ENCODE results near the gene GALNT7. TPM values are rescaled to one million over a fixed set of nuclear protein-coding genes. Genes with fewer than 3 reads are reported as not detected.

The GALNT7 gene
- polyA plus RNA-seq, 1 of the 3 experiments (the other 2 are of a cell fraction), result 14.8 TPM

GRCh38 chr4:173176010-173176409 is 7.4 kb downstream of the GALNT7 start:
- 96% methylated on average over 6 of the region's 6 CpGs for WGBS (ENCODE audit: low lambda C conversion rate)
- H3F3A ChIP-seq (replicated peaks; ENCODE audit: insufficient read depth), result peaks cover 11% of the 10 kb centered on the region
- 0 out of 2 replicates have a peak, but pooled peaks cover 6% of the 10 kb centered on the region for H4K20me1 ChIP-seq (ENCODE audit: insufficient read depth)
- no peaks in the 10 kb centered on the region for H3K36me3 ChIP-seq (replicated peaks in 1 of 2; ENCODE audit: control insufficient read depth in 1 of 2, insufficient read depth in 2 of 2, low read length in 1 of 2)
- ChIA-PET POLR2A (no interaction called here), CTCF (interaction anchor here (1.2 to 3.8 kb wide), 3 partner anchors 126 to 162 kb away, joined by 3 to 16 read pairs (median 6); no protein-coding TSS in a partner anchor)
- peaks cover 93% of the 10 kb centered on the region for H3K79me2 ChIP-seq (ENCODE audit: insufficient read depth)
- no peak overlapping the region for H3K9ac ChIP-seq
- no peak for DNase-seq
- no peak overlapping the region for H3K27ac ChIP-seq (ENCODE audit: low read depth in 2 of 2, low read length in 1 of 2)
- peaks cover 0 to 40% of the 10 kb centered on the region in 2 experiments; a peak in 3 of 4 replicates for H3K4me1 ChIP-seq (ENCODE audit: control insufficient read depth in 1 of 2, insufficient read depth in 2 of 2, low read depth in 1 of 2, low read length in 1 of 2)
- H3K4me2 ChIP-seq, result no peak overlapping the region
- no peak overlapping the region for H3K4me3 ChIP-seq (ENCODE audit: low read depth in 2 of 2, low read length in 1 of 2)
- H3K27me3 ChIP-seq (ENCODE audit: insufficient read depth), result no peaks in the 10 kb centered on the region
- H3K9me2 ChIP-seq, result no peaks in the 10 kb centered on the region
- TF ChIP-seq RAD21 (IDR thresholded peaks at IDR 0.05; ENCODE audit: low read length) (no peak), ELF1 (IDR thresholded peaks at IDR 0.05) (no peak), MXI1 (IDR thresholded peaks at IDR 0.05; ENCODE audit: low read depth, low read length) (no peak)
- no peaks in the 10 kb centered on the region for H3K9me3 ChIP-seq
- no peak overlapping the region for H2AFZ ChIP-seq (ENCODE audit: low read depth)

GRCh38 chr4:173177232-173177631 is 8.6 kb downstream of the GALNT7 start:
- Histone ChIP-seq H3K9ac (no peak overlapping the region), H3K36me3 (replicated peaks in 1 of 2; ENCODE audit: control insufficient read depth in 1 of 2, insufficient read depth in 2 of 2, low read length in 1 of 2) (no peaks in the 10 kb centered on the region), H3K4me3 (ENCODE audit: low read depth in 2 of 2, low read length in 1 of 2) (no peak overlapping the region), H3K4me2 (no peak overlapping the region), H3F3A (replicated peaks; ENCODE audit: insufficient read depth) (peaks cover 20% of the 10 kb centered on the region), H4K20me1 (ENCODE audit: insufficient read depth) (0 out of 2 replicates have a peak, but pooled peaks cover 6% of the 10 kb centered on the region), H3K27me3 (ENCODE audit: insufficient read depth) (no peaks in the 10 kb centered on the region), H3K4me1 (ENCODE audit: control insufficient read depth in 1 of 2, insufficient read depth in 2 of 2, low read depth in 1 of 2, low read length in 1 of 2) (peaks cover 0 to 43% of the 10 kb centered on the region in 2 experiments; a peak in 3 of 4 replicates), H2AFZ (ENCODE audit: low read depth) (no peak overlapping the region), H3K79me2 (ENCODE audit: insufficient read depth) (peaks cover 83% of the 10 kb centered on the region), H3K9me3 (no peaks in the 10 kb centered on the region), H3K27ac (ENCODE audit: low read depth in 2 of 2, low read length in 1 of 2) (no peak overlapping the region), H3K9me2 (no peaks in the 10 kb centered on the region)
- no peak for DNase-seq
- POLR2A ChIA-PET, result no interaction called here
- CTCF ChIA-PET, result interaction anchor here (0.9 to 3.8 kb wide), 3 partner anchors 8 to 164 kb away, joined by 4 to 16 read pairs (median 6); no protein-coding TSS in a partner anchor
- no peak for TF ChIP-seq SMC3 (IDR thresholded peaks at IDR 0.05; ENCODE audit: low read depth, low read length)
- no peak for TF ChIP-seq REST (IDR thresholded peaks at IDR 0.05; ENCODE audit: low read depth, low read length)
- 0 out of 2 replicates have a peak, but pooled peaks have one; percentile 9 for TF ChIP-seq RAD21 (IDR thresholded peaks at IDR 0.05; ENCODE audit: low read length)
- 81% methylated on average over 3 of the region's 3 CpGs for WGBS (ENCODE audit: low lambda C conversion rate)

GRCh38 chr4:173178144-173178543 is 9.5 kb downstream of the GALNT7 start:
- Histone ChIP-seq H3K9me2 (no peaks in the 10 kb centered on the region), H3K79me2 (ENCODE audit: insufficient read depth) (peaks cover 77% of the 10 kb centered on the region), H3K9me3 (no peaks in the 10 kb centered on the region), H3K4me3 (ENCODE audit: low read depth in 2 of 2, low read length in 1 of 2) (no peak overlapping the region), H3K27me3 (ENCODE audit: insufficient read depth) (no peaks in the 10 kb centered on the region), H3K27ac (ENCODE audit: low read depth in 2 of 2, low read length in 1 of 2) (no peak overlapping the region), H3K9ac (no peak overlapping the region), H4K20me1 (ENCODE audit: insufficient read depth) (0 out of 2 replicates have a peak, but pooled peaks cover 6% of the 10 kb centered on the region), H3F3A (replicated peaks; ENCODE audit: insufficient read depth) (peaks cover 25% of the 10 kb centered on the region), H3K4me2 (no peak overlapping the region), H3K4me1 (ENCODE audit: control insufficient read depth in 1 of 2, insufficient read depth in 2 of 2, low read depth in 1 of 2, low read length in 1 of 2) (peaks cover 0 to 49% of the 10 kb centered on the region in 2 experiments; a peak in 3 of 4 replicates), H2AFZ (ENCODE audit: low read depth) (no peak overlapping the region), H3K36me3 (replicated peaks in 1 of 2; ENCODE audit: control insufficient read depth in 1 of 2, insufficient read depth in 2 of 2, low read length in 1 of 2) (no peaks in the 10 kb centered on the region)
- ChIA-PET POLR2A (no interaction called here), CTCF (no interaction called here)
- no peak for DNase-seq
- WGBS (ENCODE audit: low lambda C conversion rate), result 66% methylated on average over 1 of the region's 1 CpG
- no peak for TF ChIP-seq RAD21 (IDR thresholded peaks at IDR 0.05; ENCODE audit: low read length)
- no peak for TF ChIP-seq FOXM1 (IDR thresholded peaks at IDR 0.05; ENCODE audit: low read depth)
- no peak for TF ChIP-seq SIN3A (IDR thresholded peaks at IDR 0.05; ENCODE audit: borderline replicate concordance, low read depth, low read length)
- TF ChIP-seq CTCF (IDR thresholded peaks at IDR 0.05), result no peak
- TF ChIP-seq TAF1 (IDR thresholded peaks at IDR 0.05; ENCODE audit: borderline replicate concordance, low read depth, low read length), result no peak
- no peak for TF ChIP-seq RCOR1 (IDR thresholded peaks at IDR 0.05; ENCODE audit: low read length)
